BE2C (cell line): ENCODE data around the gene BEST1.

Experiments used
- DNase-seq: peaks from one replicate; pipeline ENCODE4 v3.0.0-alpha.2; 2020
- H3K27me3 ChIP-seq: fragments of 250-450 bp; sonication (Bioruptor Pico); 2 replicates; pipeline ENCODE4 v1.5.1; 2020; ENCODE audit warnings: mild to moderate bottlenecking
- H3K36me3 ChIP-seq: fragments of 250-450 bp; sonication (Bioruptor Pico); 2 replicates; pipeline ENCODE4 v1.5.1; 2020; ENCODE audit warnings: mild to moderate bottlenecking
- H3K4me1 ChIP-seq: fragments of 250-450 bp; sonication (Bioruptor Pico); 2 replicates; pipeline ENCODE4 v1.5.1; 2020
- H3K4me3 ChIP-seq: 2 replicates; pipeline ENCODE4 v1.5.1; 2011; ENCODE audit warnings: low read depth, low read length
- H3K9me3 ChIP-seq: fragments of 250-450 bp; sonication (Bioruptor Pico); 2 replicates; pipeline ENCODE4 v1.5.1; 2020
- TF ChIP-seq, protein P1 (sequence below): IDR thresholded peaks from 2 replicates; pipeline ENCODE4 v1.5.1; 2012; ENCODE audit warnings: mild to moderate bottlenecking, low read depth, low read length

Gene BEST1

DNA sequence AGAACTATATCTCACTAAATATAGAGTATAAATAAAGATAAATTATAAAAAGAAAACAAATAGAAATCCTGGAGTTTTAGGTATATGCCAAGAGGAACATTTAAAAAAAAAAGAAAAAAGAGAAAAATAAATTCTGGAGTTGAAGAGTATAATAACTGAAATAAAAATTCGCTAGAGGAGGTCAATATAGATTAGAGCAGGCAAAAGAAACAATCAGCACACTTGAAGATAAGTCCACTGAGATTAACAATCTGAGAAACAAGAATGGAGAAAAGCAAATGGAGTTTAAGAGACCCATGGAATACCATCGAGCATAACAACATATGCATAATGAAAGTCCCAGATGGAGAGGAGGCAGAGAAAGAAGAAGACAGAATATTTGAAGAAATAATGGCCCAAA, 14.3 kb upstream of the BEST1 start:
- no peak for DNase-seq
- no peaks in the 10 kb centered on the region for H3K27me3 ChIP-seq
- no peaks in the 10 kb centered on the region for H3K36me3 ChIP-seq
- no peak overlapping the region for H3K4me3 ChIP-seq
- H3K9me3 ChIP-seq = no peaks in the 10 kb centered on the region
- no peaks in the 10 kb centered on the region for H3K4me1 ChIP-seq
- TF ChIP-seq, protein P1, sequence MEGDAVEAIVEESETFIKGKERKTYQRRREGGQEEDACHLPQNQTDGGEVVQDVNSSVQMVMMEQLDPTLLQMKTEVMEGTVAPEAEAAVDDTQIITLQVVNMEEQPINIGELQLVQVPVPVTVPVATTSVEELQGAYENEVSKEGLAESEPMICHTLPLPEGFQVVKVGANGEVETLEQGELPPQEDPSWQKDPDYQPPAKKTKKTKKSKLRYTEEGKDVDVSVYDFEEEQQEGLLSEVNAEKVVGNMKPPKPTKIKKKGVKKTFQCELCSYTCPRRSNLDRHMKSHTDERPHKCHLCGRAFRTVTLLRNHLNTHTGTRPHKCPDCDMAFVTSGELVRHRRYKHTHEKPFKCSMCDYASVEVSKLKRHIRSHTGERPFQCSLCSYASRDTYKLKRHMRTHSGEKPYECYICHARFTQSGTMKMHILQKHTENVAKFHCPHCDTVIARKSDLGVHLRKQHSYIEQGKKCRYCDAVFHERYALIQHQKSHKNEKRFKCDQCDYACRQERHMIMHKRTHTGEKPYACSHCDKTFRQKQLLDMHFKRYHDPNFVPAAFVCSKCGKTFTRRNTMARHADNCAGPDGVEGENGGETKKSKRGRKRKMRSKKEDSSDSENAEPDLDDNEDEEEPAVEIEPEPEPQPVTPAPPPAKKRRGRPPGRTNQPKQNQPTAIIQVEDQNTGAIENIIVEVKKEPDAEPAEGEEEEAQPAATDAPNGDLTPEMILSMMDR = no peak

DNA sequence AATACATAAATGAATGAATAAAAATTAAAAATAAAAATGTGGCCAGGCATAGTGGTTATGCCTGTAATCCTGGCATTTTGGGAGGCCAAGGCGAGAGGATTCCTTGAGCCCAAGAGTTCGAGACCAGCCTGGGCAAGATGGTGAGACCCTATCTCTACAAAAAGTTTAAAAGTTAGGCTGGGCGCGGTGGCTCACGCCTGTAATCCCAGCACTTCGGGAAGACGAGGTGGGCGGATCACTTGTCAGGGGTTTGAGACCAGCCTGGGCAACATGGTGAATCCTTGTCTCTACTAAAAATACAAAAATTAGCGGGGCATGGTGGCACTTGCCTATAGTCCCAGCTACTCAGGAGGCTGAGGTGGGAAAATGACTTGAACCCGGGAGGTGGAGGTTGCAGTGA, 9.7 kb upstream of the BEST1 start:
- Histone ChIP-seq H3K4me3 (no peak overlapping the region), H3K36me3 (no peaks in the 10 kb centered on the region), H3K9me3 (no peaks in the 10 kb centered on the region), H3K4me1 (no peaks in the 10 kb centered on the region), H3K27me3 (no peaks in the 10 kb centered on the region)
- no peak for DNase-seq
- TF ChIP-seq, protein P1 = no peak

DNA sequence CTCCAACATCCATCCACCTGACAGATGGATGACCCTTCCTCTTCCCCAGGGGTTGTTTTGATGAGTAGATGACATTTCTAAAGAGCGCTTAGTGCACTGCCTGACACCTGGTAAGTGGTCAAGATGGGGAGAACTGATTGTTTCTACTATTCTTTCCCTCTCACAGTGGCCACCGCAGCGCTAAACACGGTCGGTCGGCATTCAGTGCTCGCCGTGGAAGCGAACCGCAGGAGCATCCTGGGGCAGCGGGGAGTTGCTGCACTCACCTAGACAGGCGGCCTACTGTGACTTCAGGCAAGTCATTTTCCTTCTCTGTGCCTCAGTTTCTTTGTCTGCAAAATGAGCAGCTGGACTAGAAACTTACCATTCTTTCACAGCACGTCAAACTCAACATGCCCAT, 5.0 kb upstream of the BEST1 start:
- Histone ChIP-seq H3K4me3 (no peak overlapping the region), H3K9me3 (no peaks in the 10 kb centered on the region), H3K4me1 (peaks cover 16% of the 10 kb centered on the region), H3K27me3 (no peaks in the 10 kb centered on the region), H3K36me3 (no peaks in the 10 kb centered on the region)
- DNase-seq = no peak
- TF ChIP-seq, protein P1 = no peak

DNA sequence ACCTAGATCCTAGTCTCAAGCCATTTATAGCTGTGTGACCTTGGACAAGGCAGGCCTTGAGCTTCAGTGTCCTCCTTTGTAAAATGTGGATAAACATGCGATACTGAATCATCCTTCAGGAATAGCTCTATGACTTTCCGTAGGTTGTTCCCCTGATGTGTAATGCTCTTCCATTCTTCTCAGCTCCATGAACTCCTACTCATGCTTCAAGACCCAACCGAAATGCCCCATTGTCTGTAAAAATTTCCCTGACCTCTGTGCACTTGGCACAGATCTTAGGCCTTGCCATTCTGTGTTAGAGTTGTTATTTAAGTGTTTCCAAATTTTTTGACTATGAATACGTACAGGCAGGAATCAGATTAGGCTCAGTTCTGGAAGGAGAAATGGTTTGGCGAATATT, 3.3 kb upstream of the BEST1 start:
- no peak for DNase-seq
- Histone ChIP-seq H3K4me3 (no peak overlapping the region), H3K36me3 (no peaks in the 10 kb centered on the region), H3K9me3 (no peaks in the 10 kb centered on the region), H3K4me1 (peaks cover 17% of the 10 kb centered on the region), H3K27me3 (no peaks in the 10 kb centered on the region)
- TF ChIP-seq, protein P1 = no peak

DNA sequence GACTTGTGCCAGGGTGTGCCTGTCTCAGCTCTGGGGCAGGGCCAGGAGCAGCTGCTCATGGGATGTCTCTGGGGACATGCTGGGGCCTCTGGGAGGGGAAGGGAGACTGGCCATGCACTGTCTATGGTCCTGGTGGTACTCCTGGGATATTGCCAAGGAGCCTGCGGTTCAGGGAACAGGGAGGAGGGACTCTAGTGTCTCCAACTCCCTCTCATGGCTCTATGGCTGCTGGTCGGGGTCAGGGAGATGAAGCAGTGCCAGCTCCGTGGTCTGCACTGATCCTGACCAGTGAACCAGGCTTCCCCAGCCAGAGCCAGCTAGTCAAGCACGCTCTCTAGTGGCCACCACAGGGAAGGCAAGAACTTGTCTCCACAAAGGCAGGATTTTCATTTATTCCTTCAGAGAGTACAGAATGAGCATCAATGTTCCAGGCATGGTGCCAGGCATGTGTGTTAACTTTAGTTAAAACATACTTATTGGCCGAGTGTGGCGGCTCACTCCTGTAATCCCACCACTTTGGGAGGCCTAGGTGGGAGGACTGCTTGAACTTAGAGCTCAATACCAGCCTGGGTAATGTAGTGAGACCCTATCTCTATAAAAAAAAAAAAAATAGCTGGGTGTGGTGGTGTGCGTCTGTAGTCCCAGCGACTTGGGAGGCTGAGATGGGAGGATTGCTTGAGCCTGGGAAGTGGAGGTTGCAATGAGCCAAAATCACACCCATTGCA, 2.5 kb upstream of the BEST1 start:
- Histone ChIP-seq H3K27me3 (no peaks in the 10 kb centered on the region), H3K36me3 (no peaks in the 10 kb centered on the region), H3K4me1 (peaks cover 17% of the 10 kb centered on the region), H3K4me3 (no peak overlapping the region), H3K9me3 (no peaks in the 10 kb centered on the region)
- DNase-seq = peak; percentile 86
- TF ChIP-seq, protein P1 = peak; percentile 87

DNA sequence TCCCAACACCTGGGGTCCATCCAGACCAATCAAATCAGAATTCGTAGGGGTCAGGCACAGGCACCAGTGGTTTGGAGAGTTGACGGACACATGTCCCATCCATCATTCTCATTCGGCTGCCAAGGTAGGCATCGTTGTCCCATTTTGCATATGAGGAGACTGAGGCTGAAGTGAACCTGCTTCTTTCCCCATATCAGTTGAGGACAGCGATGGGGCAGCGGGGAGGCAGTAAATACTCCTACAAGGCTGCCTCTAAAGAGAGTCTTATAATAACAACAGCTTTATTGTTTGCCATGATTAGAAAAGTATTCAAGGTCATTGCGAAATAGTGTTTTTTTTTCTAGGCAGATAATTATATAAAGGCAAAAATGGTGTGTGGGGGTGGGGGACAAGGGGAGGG, 1.6 kb upstream of the BEST1 start:
- Histone ChIP-seq H3K4me1 (peaks cover 17% of the 10 kb centered on the region), H3K9me3 (no peaks in the 10 kb centered on the region), H3K27me3 (no peaks in the 10 kb centered on the region), H3K36me3 (no peaks in the 10 kb centered on the region), H3K4me3 (no peak overlapping the region)
- TF ChIP-seq, protein P1 = no peak
- no peak for DNase-seq
